Panc1 (cell line): ENCODE results near the gene TRIM61. TPM values are rescaled to one million over a fixed set of nuclear protein-coding genes. Genes with fewer than 3 reads are reported as not detected.
"Not testable (repeated sequence)": the region's sequence is repeated elsewhere in the genome, so short reads cannot be mapped to it uniquely, and the experiment has no call there.

ENCODE experiments used
- ATAC-seq: fragments of 200-7000 bp; cut with Tn5 transposase; 2 replicates; pipeline ENCODE4 v1.9.1; 2020; ENCODE audit warnings: mild to moderate bottlenecking, moderate library complexity
- BruUV-seq: library from RNA; stranded (reverse); fragments of 400-500 nt; replicated peaks from 2 replicates; lab custom pipeline; 2021; lab: Mats Ljungman, UMichigan
- CTCF ChIA-PET: fragments of 300-600 bp; sonication (Branson Sonifier 250); formaldehyde crosslinking; loops from one replicate; lab custom pipeline; 2022; ENCODE audit warnings: antibody characterized with exemption; lab: Charles Lee
- POLR2A ChIA-PET: fragments of 300-600 bp; sonication (Branson Sonifier 250); formaldehyde crosslinking; loops from one replicate; lab custom pipeline; 2022; ENCODE audit warnings: antibody characterized with exemption; lab: Charles Lee
- DNase-seq: peaks from one replicate; pipeline ENCODE4 v3.0.0-alpha.2; 2010; ENCODE audit warnings: low read depth, low spot score
- H3K27ac ChIP-seq: 2 replicates; pipeline ENCODE4 v1.5.1; 2011; ENCODE audit warnings: mild to moderate bottlenecking, low read length, inconsistent platforms
- H3K27me3 ChIP-seq: fragments of 200-500 bp; sonication (Bioruptor generic); 2 replicates; pipeline ENCODE4 v1.6.0; 2014; ENCODE audit warnings: low read length, inconsistent platforms; ENCODE audit not compliant: control insufficient read depth, insufficient read depth
- H3K36me3 ChIP-seq: fragments of 200-500 bp; sonication (Bioruptor generic); 2 replicates; pipeline ENCODE4 v1.5.1; 2014; ENCODE audit warnings: inconsistent platforms, mild to moderate bottlenecking, low read length, moderate library complexity; ENCODE audit not compliant: control insufficient read depth, insufficient read depth
- H3K4me1 ChIP-seq: 2 replicates; pipeline ENCODE4 v1.5.1; 2011; ENCODE audit warnings: inconsistent platforms, mild to moderate bottlenecking, low read length, moderate library complexity; ENCODE audit not compliant: control insufficient read depth, insufficient read depth
- H3K4me3 ChIP-seq, 2 experiments: 2 replicates each; pipeline ENCODE4 v1.5.1; 2011 to 2012; ENCODE audit warnings: low read depth in 2 of 2, low read length in 2 of 2, mild to moderate bottlenecking in 2 of 2, inconsistent platforms in 1 of 2, moderate library complexity in 1 of 2
- H3K9me3 ChIP-seq: fragments of 200-500 bp; sonication (Bioruptor generic); 2 replicates; pipeline ENCODE4 v1.5.1; 2014; ENCODE audit warnings: low read depth, mild to moderate bottlenecking, inconsistent platforms, low read length, moderate library complexity; ENCODE audit not compliant: control insufficient read depth, insufficient read depth
- POLR2AphosphoS5 ChIP-seq: IDR thresholded peaks from 2 replicates; pipeline ENCODE4 v1.6.1; 2012; ENCODE audit warnings: mild to moderate bottlenecking, low read depth, low read length, moderate library complexity
- SIN3A ChIP-seq: IDR thresholded peaks from 2 replicates; pipeline ENCODE4 v1.6.1; 2012; ENCODE audit warnings: low read depth, mild to moderate bottlenecking, low read length, moderate library complexity, borderline replicate concordance; ENCODE audit not compliant: insufficient read depth
- TCF7L2 ChIP-seq: IDR thresholded peaks from 2 replicates; pipeline ENCODE4 v1.6.1; 2011; ENCODE audit warnings: mild to moderate bottlenecking, low read depth, low read length, inconsistent platforms
- in situ Hi-C: cut with HindIII; loops from 2 replicates; pipeline ENCODE4 v1.10.0; 2016; ENCODE audit warnings: low sequenced_read_pairs, low pct_unique_long_range_greater_than_20kb
- intact Hi-C: fragments of 100-400 bp; cut with micrococcal nuclease; formaldehyde crosslinking; loops from one replicate; pipeline ENCODE4 v1.10.0; 2022; ENCODE audit not compliant: unreplicated experiment
- total RNA-seq: library from RNA; stranded (reverse); gene quantifications from one replicate; pipeline ENCODE4 v1.2.1, GENCODE V29; 2021; ENCODE audit not compliant: unreplicated experiment
- TF ChIP-seq, protein P1 (sequence below): fragments of 450-650 bp; IDR thresholded peaks from 2 replicates; pipeline ENCODE4 v1.5.1; 2017; ENCODE audit warnings: mild to moderate bottlenecking

TRIM61 gene
- total RNA-seq, 1 experiment from 2014 or later = not detected

DNA sequence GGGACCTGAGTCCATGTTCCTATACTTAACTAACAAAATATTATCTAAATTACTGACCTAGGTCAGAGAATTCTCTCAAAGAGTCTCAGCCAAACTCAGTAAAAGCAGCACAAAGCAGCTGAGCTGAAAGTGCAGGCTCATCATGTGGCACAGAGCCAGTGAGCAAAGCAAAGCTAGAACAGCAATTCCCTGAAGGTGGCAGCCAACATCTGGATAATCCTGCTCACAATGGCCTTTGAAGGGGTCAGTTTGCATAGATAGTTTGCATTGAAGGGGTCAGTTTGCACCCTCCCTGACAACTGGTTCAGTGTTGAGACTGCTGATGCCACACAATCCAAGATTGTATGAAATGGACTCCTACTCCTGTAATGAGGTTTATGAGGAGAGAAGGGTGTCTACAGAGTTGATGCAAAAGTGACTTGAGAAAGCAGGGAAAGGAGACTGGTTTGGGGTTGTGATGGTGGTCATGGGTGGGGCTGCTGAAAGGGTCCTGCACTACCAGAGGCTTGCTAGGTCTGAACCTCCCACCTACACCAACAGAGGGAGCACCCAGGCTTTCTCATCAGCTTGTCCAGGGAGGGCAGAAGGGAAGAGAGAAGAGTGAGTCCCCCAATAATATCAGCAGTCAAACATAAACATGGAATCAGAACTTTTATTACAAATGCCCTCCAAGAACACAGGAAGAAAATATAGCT lies 39.7 kb downstream of the TRIM61 start:
- BruUV-seq = no TSS peak
- intact Hi-C loops = no loop called here
- Histone ChIP-seq H3K27me3 (no peaks in the 10 kb centered on the region), H3K9me3 (no peaks in the 10 kb centered on the region), H3K27ac (no peak overlapping the region), H3K36me3 (no peaks in the 10 kb centered on the region), H3K4me3 (no peak overlapping the region), H3K4me1 (no peaks in the 10 kb centered on the region)
- in situ Hi-C loops = no loop called here
- no peak for TF ChIP-seq TCF7L2
- TF ChIP-seq, protein P1, sequence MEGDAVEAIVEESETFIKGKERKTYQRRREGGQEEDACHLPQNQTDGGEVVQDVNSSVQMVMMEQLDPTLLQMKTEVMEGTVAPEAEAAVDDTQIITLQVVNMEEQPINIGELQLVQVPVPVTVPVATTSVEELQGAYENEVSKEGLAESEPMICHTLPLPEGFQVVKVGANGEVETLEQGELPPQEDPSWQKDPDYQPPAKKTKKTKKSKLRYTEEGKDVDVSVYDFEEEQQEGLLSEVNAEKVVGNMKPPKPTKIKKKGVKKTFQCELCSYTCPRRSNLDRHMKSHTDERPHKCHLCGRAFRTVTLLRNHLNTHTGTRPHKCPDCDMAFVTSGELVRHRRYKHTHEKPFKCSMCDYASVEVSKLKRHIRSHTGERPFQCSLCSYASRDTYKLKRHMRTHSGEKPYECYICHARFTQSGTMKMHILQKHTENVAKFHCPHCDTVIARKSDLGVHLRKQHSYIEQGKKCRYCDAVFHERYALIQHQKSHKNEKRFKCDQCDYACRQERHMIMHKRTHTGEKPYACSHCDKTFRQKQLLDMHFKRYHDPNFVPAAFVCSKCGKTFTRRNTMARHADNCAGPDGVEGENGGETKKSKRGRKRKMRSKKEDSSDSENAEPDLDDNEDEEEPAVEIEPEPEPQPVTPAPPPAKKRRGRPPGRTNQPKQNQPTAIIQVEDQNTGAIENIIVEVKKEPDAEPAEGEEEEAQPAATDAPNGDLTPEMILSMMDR = peak; percentile 19; the same call in 1 of the 2 replicates
- no peak for TF ChIP-seq POLR2AphosphoS5
- no peak for TF ChIP-seq SIN3A
- ATAC-seq = no peak; the same call in 1 of the 2 replicates
- ChIA-PET POLR2A (no interaction called here), CTCF (no interaction called here)
- DNase-seq = no peak

DNA sequence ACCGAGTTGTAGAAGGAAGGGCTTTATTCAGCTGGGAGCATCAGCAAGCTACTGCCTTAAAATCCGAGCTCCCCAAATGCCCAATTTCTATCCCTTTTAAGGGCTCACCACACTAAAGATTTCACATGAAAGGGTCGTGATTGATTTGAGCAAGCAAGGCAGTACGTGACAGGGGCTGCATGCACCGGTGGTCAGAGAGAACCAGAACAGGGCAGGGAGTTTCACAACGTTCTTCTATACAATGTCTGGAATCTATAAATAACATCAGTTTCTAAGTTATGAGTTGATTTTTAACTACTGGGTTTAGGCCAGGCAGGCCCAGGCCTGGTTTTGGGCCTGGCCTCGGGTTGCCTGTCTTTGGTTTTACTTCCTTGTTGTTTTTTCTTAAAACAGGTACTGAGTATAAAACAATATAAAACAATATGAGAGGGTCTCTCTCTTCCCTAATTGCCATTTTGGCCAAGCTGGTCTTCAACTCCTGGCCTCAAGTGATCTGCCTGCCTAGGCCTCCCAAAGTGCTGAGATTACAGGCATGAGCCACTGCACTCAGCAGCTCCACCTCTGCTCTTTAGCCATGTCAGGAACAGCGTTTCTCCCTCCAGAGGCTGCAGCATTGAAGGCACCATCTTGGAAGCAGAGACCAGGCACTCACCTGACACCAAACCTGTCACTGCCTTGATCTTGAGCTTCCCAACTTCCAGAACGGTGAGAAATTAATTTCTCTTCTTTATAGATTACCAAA lies 41.4 kb downstream of the TRIM61 start:
- H3K9me3 ChIP-seq, H3K4me3 ChIP-seq, H3K27me3 ChIP-seq, BruUV-seq, in situ Hi-C loops, CTCF ChIA-PET, H3K36me3 ChIP-seq, H3K27ac ChIP-seq, H3K4me1 ChIP-seq, ATAC-seq, POLR2A ChIA-PET, DNase-seq, intact Hi-C loops: not testable (repeated sequence)

DNA sequence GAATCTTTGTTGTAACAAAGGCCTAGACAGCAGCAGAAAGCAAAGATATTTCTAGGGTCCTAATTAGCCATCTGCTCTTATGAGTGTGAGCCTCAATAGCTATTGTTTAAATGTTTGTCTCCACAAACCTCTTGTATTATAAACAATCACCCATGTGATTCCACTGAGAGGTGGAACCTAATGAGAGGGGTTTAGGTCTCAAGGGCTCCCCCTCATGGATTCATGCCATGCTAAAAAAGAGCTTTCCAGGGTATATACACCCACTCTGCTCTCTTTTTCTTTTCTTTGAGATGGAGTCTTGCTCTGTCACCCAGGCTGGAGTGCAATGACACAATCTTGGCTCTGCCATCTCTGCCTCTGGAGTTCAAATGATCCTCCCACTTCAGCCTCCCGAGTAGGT lies 42.1 kb downstream of the TRIM61 start:
- intact Hi-C loops (no loop called here), in situ Hi-C loops (no loop called here)
- no peak for ATAC-seq
- ChIA-PET POLR2A (no interaction called here), CTCF (no interaction called here)
- TF ChIP-seq SIN3A = no peak
- TF ChIP-seq, protein P1 = peak; percentile 16; the same call in 1 of the 2 replicates
- DNase-seq = no peak
- H3K27ac ChIP-seq = no peak overlapping the region
- no peaks in the 10 kb centered on the region for H3K27me3 ChIP-seq
- no peak overlapping the region for H3K4me3 ChIP-seq
- no TSS peak for BruUV-seq
- H3K9me3 ChIP-seq = no peaks in the 10 kb centered on the region
- no peaks in the 10 kb centered on the region for H3K36me3 ChIP-seq
- H3K4me1 ChIP-seq = no peaks in the 10 kb centered on the region
